HG02970 (cell line): ENCODE results near the gene DPP9.
"Not testable (repeated sequence)": the region's sequence is repeated elsewhere in the genome, so short reads cannot be mapped to it uniquely, and the experiment has no call there.

Experiments
- ATAC-seq: cut with Tn5 transposase; IDR thresholded peaks from one replicate; pipeline ENCODE4 v1.9.1; 2021; ENCODE audit warnings: mild to moderate bottlenecking, moderate library complexity, moderate number of reproducible peaks; ENCODE audit not compliant: unreplicated experiment, low FRiP score

Gene DPP9

GRCh38 chr19:4692251-4693077, 31.2 kb downstream of the DPP9 start:
- no peak for ATAC-seq

- ATAC-seq = no peak
Observed at GRCh38 chr19:4691373-4691772, 32.3 kb downstream of the DPP9 start.

- no peak for ATAC-seq
Observed at GRCh38 chr19:4690361-4690760, 33.3 kb downstream of the DPP9 start.

GRCh38 chr19:4689403-4689802, 34.2 kb downstream of the DPP9 start:
- no peak for ATAC-seq

- ATAC-seq = no peak
Observed at GRCh38 chr19:4688587-4688986, 35.1 kb downstream of the DPP9 start.

GRCh38 chr19:4687396-4687795, 36.2 kb downstream of the DPP9 start:
- ATAC-seq = no peak

GRCh38 chr19:4686700-4687099, 36.9 kb downstream of the DPP9 start:
- no peak for ATAC-seq

- ATAC-seq = no peak
Observed at GRCh38 chr19:4684312-4685095, 39.1 kb downstream of the DPP9 start.

GRCh38 chr19:4682417-4683200, 41.0 kb downstream of the DPP9 start:
- ATAC-seq = no peak

- ATAC-seq = not testable (repeated sequence)
Observed at GRCh38 chr19:4680021-4680420, 43.6 kb downstream of the DPP9 start.

GRCh38 chr19:4678881-4679790, 44.5 kb downstream of the DPP9 start:
- no peak for ATAC-seq

- no peak for ATAC-seq
Observed at GRCh38 chr19:4676955-4677731, 46.5 kb downstream of the DPP9 start.

GRCh38 chr19:4675346-4675745, 48.3 kb downstream of the DPP9 start:
- ATAC-seq = no peak

- no peak for ATAC-seq
Observed at GRCh38 chr19:4673726-4674125, 49.9 kb downstream of the DPP9 start.

- ATAC-seq = no peak
Observed at GRCh38 chr19:4673216-4673615, 50.4 kb downstream of the DPP9 start.

- ATAC-seq = no peak
Observed at GRCh38 chr19:4671185-4671851, 52.3 kb downstream of the DPP9 start.

GRCh38 chr19:4669723-4670480, 53.7 kb downstream of the DPP9 start, which contains the start of gene MYDGF:
TSS of gene MYDGF (minus strand) at chr19:4670342. CDS start at chr19:4670334, 8 bp downstream.
- ATAC-seq = peak; percentile 84

GRCh38 chr19:4664642-4665041, 59.0 kb downstream of the DPP9 start:
- ATAC-seq = no peak
